GM23338 (cell line): ENCODE data around the gene ZNF653. TPM values are rescaled to one million over a fixed set of nuclear protein-coding genes. Genes with fewer than 3 reads are reported as not detected.

Experiments used
- ATAC-seq: fragments of 200-7000 bp; cut with Tn5 transposase; 3 replicates; pipeline ENCODE4 v1.9.1; 2020
- DNase-seq: peaks from one replicate; pipeline ENCODE4 v3.0.0-alpha.2; 2015; ENCODE audit warnings: low spot score
- H2AFZ ChIP-seq: fragments of 200-600 bp; sonication (generic); 2 replicates; pipeline ENCODE4 v1.8.0; 2016; ENCODE audit warnings: antibody characterized with exemption, mild to moderate bottlenecking, moderate library complexity
- H3F3A ChIP-seq: fragments of 200-600 bp; sonication (generic); replicated peaks from 2 replicates; pipeline ENCODE4 v1.8.0; 2017; ENCODE audit warnings: antibody characterized with exemption, mixed run types, low read depth
- H3K27ac ChIP-seq: fragments of 200-600 bp; sonication (generic); 2 replicates; pipeline ENCODE4 v1.6.1; 2016; ENCODE audit warnings: low read depth
- H3K27me3 ChIP-seq: fragments of 200-600 bp; sonication (generic); 2 replicates; pipeline ENCODE4 v1.8.0; 2016; ENCODE audit warnings: mild to moderate bottlenecking, mixed run types, moderate library complexity; ENCODE audit not compliant: insufficient read depth
- H3K36me3 ChIP-seq: fragments of 200-600 bp; sonication (generic); 2 replicates; pipeline ENCODE4 v1.8.0; 2016; ENCODE audit warnings: mild to moderate bottlenecking; ENCODE audit not compliant: insufficient read depth
- H3K4me1 ChIP-seq: fragments of 200-600 bp; sonication (generic); 2 replicates; pipeline ENCODE4 v1.8.0; 2016; ENCODE audit warnings: mild to moderate bottlenecking, moderate library complexity; ENCODE audit not compliant: insufficient read depth
- H3K4me2 ChIP-seq: fragments of 200-600 bp; sonication (generic); 2 replicates; pipeline ENCODE4 v1.7.1; 2017; ENCODE audit warnings: mixed run types
- H3K4me3 ChIP-seq: fragments of 200-600 bp; sonication (generic); 2 replicates; pipeline ENCODE4 v1.6.1; 2016; ENCODE audit warnings: mixed run types
- H3K79me2 ChIP-seq: fragments of 200-600 bp; sonication (generic); replicated peaks from 2 replicates; pipeline ENCODE4 v1.8.0; 2017; ENCODE audit warnings: mild to moderate bottlenecking; ENCODE audit not compliant: insufficient read depth
- H3K9me2 ChIP-seq: fragments of 200-600 bp; sonication (generic); 2 replicates; pipeline ENCODE4 v1.8.0; 2017; ENCODE audit not compliant: insufficient read depth
- H4K20me1 ChIP-seq: fragments of 200-600 bp; sonication (generic); replicated peaks from 2 replicates; pipeline ENCODE4 v1.8.0; 2017; ENCODE audit warnings: mild to moderate bottlenecking; ENCODE audit not compliant: insufficient read depth
- H3K27ac Mint-ChIP-seq: 2 replicates; pipeline ENCODE4 v1.8.0; 2020; ENCODE audit warnings: inconsistent platforms, mild to moderate bottlenecking, moderate library complexity, mixed read lengths
- H3K27me3 Mint-ChIP-seq: 3 replicates; pipeline ENCODE4 v1.8.0; 2022; ENCODE audit warnings: low read depth, mild to moderate bottlenecking, moderate library complexity, mixed read lengths, inconsistent platforms; ENCODE audit not compliant: insufficient read depth, poor library complexity
- H3K36me3 Mint-ChIP-seq: 3 replicates; pipeline ENCODE4 v1.8.0; 2021; ENCODE audit warnings: low read depth, mild to moderate bottlenecking, inconsistent platforms, moderate library complexity, mixed read lengths
- H3K4me1 Mint-ChIP-seq: 3 replicates; pipeline ENCODE4 v1.8.0; 2020; ENCODE audit warnings: mild to moderate bottlenecking, inconsistent platforms, mixed read lengths
- H3K4me3 Mint-ChIP-seq: 3 replicates; pipeline ENCODE4 v1.8.0; 2021; ENCODE audit warnings: moderate library complexity, mild to moderate bottlenecking, inconsistent platforms, mixed read lengths
- H3K9me3 Mint-ChIP-seq: 3 replicates; pipeline ENCODE4 v1.8.0; 2020; ENCODE audit warnings: moderate library complexity, mild to moderate bottlenecking, inconsistent platforms, mixed read lengths
- CREB1 ChIP-seq: fragments of 250-450 bp; sonication (Bioruptor Pico); IDR thresholded peaks from 2 replicates; pipeline ENCODE4 v1.5.0; 2020; ENCODE audit warnings: low read depth, mild to moderate bottlenecking, moderate library complexity
- EZH2 ChIP-seq: fragments of 200-600 bp; sonication (generic); IDR thresholded peaks from one replicate; pipeline ENCODE4 v1.8.0; 2017; ENCODE audit warnings: antibody characterized with exemption, mild to moderate bottlenecking, low read depth; ENCODE audit not compliant: unreplicated experiment
- EZH2phosphoT487 ChIP-seq: fragments of 200-600 bp; sonication (generic); IDR thresholded peaks from one replicate; pipeline ENCODE4 v1.8.1; 2018; ENCODE audit warnings: antibody characterized with exemption; ENCODE audit not compliant: unreplicated experiment
- JUNB ChIP-seq: IDR thresholded peaks from one replicate; pipeline ENCODE4 v1.6.1; 2016; ENCODE audit warnings: antibody characterized with exemption; ENCODE audit not compliant: unreplicated experiment
- NANOG ChIP-seq: IDR thresholded peaks from 2 replicates; pipeline ENCODE4 v1.6.1; 2016; ENCODE audit warnings: antibody characterized with exemption, borderline replicate concordance
- POLR2AphosphoS5 ChIP-seq: IDR thresholded peaks from 2 replicates; pipeline ENCODE4 v1.6.1; 2016; ENCODE audit warnings: antibody characterized with exemption, low read depth
- STAT1 ChIP-seq: IDR thresholded peaks from one replicate; pipeline ENCODE4 v1.6.1; 2016; ENCODE audit warnings: antibody characterized with exemption; ENCODE audit not compliant: unreplicated experiment
- ZNF114 ChIP-seq: fragments of 250-450 bp; sonication (Bioruptor Pico); IDR thresholded peaks from 2 replicates; pipeline ENCODE4 v1.5.0; 2020; ENCODE audit warnings: mild to moderate bottlenecking, moderate library complexity
- ZNF331 ChIP-seq: fragments of 250-450 bp; sonication (Bioruptor Pico); IDR thresholded peaks from 2 replicates; pipeline ENCODE4 v1.5.0; 2020; ENCODE audit warnings: low read depth, mild to moderate bottlenecking, moderate library complexity
- polyA plus RNA-seq: library from polyadenylated mRNA; unstranded; fragments of >200 nt; fragmentation: Nextera tagmentation; extraction: Ambion mirVana; gene quantifications from 2 replicates; pipeline ENCODE4 v1.2.1, GENCODE V29; 2016
- total RNA-seq: library from RNA; depleted of rRNA; stranded (reverse); fragments of >200 nt; shearing (Covaris generic); gene quantifications from 2 replicates; pipeline ENCODE4 v1.2.3, GENCODE V29; 2014
- TF ChIP-seq, protein P1 (sequence below): IDR thresholded peaks from 2 replicates; pipeline ENCODE4 v1.6.1; 2016; ENCODE audit warnings: antibody characterized with exemption
- TF ChIP-seq, protein P2 (sequence below): IDR thresholded peaks from one replicate; pipeline ENCODE4 v1.6.1; 2018; ENCODE audit warnings: antibody characterized with exemption; ENCODE audit not compliant: unreplicated experiment
- TF ChIP-seq, protein P3 (sequence below): fragments of 250-450 bp; sonication (Bioruptor Pico); IDR thresholded peaks from 2 replicates; pipeline ENCODE4 v1.5.0; 2020; ENCODE audit warnings: mild to moderate bottlenecking, moderate library complexity
- TF ChIP-seq, protein P4 (sequence below), 2 experiments: fragments of 200-600 bp in 1 of 2; sonication (generic) in 1 of 2; conservative IDR thresholded peaks; 2 replicates each; pipeline versions ENCODE4 v1.5.1 to v1.6.1; 2016 to 2017; ENCODE audit warnings: antibody characterized with exemption in 2 of 2, low read depth in 2 of 2, mild to moderate bottlenecking in 2 of 2, moderate library complexity in 1 of 2

The ZNF653 gene
- total and polyA plus RNA-seq, 2 experiments from 2014 or later, result 2.5 to 5.3 TPM

GRCh38 chr19:11461453-11461852 is 44.2 kb downstream of the ZNF653 start:
- H3K4me1 Mint-ChIP-seq, result peaks cover 8% of the 10 kb centered on the region; the same call in 2 of the 3 replicates

More at GRCh38 chr19:11461453-11461852, 44.2 kb downstream of the ZNF653 start:
- H3F3A ChIP-seq, result 0 out of 2 replicates have a peak, but pooled peaks cover 5% of the 10 kb centered on the region
- H3K36me3 Mint-ChIP-seq, result no peaks in the 10 kb centered on the region
- H3K4me1 ChIP-seq, result peaks cover 11% of the 10 kb centered on the region; the same call in 1 of the 2 replicates
- H3K27ac Mint-ChIP-seq, result no peak overlapping the region
- H3K27me3 Mint-ChIP-seq, result peaks cover 1% of the 10 kb centered on the region
- H3K27ac ChIP-seq, result no peak overlapping the region
- no peak overlapping the region for H2AFZ ChIP-seq
- ATAC-seq, result no peak
- no peaks in the 10 kb centered on the region for H3K36me3 ChIP-seq
- TF ChIP-seq, protein P1, sequence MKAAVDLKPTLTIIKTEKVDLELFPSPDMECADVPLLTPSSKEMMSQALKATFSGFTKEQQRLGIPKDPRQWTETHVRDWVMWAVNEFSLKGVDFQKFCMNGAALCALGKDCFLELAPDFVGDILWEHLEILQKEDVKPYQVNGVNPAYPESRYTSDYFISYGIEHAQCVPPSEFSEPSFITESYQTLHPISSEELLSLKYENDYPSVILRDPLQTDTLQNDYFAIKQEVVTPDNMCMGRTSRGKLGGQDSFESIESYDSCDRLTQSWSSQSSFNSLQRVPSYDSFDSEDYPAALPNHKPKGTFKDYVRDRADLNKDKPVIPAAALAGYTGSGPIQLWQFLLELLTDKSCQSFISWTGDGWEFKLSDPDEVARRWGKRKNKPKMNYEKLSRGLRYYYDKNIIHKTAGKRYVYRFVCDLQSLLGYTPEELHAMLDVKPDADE, result no peak
- TF ChIP-seq CREB1 (CRISPR knock-in tag) (no peak), ZNF331 (CRISPR knock-in tag) (no peak), JUNB (no peak), ZNF114 (no peak), STAT1 (no peak), EZH2phosphoT487 (no peak), NANOG (no peak), POLR2AphosphoS5 (no peak), EZH2 (no peak)
- TF ChIP-seq, protein P2, sequence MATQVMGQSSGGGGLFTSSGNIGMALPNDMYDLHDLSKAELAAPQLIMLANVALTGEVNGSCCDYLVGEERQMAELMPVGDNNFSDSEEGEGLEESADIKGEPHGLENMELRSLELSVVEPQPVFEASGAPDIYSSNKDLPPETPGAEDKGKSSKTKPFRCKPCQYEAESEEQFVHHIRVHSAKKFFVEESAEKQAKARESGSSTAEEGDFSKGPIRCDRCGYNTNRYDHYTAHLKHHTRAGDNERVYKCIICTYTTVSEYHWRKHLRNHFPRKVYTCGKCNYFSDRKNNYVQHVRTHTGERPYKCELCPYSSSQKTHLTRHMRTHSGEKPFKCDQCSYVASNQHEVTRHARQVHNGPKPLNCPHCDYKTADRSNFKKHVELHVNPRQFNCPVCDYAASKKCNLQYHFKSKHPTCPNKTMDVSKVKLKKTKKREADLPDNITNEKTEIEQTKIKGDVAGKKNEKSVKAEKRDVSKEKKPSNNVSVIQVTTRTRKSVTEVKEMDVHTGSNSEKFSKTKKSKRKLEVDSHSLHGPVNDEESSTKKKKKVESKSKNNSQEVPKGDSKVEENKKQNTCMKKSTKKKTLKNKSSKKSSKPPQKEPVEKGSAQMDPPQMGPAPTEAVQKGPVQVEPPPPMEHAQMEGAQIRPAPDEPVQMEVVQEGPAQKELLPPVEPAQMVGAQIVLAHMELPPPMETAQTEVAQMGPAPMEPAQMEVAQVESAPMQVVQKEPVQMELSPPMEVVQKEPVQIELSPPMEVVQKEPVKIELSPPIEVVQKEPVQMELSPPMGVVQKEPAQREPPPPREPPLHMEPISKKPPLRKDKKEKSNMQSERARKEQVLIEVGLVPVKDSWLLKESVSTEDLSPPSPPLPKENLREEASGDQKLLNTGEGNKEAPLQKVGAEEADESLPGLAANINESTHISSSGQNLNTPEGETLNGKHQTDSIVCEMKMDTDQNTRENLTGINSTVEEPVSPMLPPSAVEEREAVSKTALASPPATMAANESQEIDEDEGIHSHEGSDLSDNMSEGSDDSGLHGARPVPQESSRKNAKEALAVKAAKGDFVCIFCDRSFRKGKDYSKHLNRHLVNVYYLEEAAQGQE, result no peak
- TF ChIP-seq, protein P3, sequence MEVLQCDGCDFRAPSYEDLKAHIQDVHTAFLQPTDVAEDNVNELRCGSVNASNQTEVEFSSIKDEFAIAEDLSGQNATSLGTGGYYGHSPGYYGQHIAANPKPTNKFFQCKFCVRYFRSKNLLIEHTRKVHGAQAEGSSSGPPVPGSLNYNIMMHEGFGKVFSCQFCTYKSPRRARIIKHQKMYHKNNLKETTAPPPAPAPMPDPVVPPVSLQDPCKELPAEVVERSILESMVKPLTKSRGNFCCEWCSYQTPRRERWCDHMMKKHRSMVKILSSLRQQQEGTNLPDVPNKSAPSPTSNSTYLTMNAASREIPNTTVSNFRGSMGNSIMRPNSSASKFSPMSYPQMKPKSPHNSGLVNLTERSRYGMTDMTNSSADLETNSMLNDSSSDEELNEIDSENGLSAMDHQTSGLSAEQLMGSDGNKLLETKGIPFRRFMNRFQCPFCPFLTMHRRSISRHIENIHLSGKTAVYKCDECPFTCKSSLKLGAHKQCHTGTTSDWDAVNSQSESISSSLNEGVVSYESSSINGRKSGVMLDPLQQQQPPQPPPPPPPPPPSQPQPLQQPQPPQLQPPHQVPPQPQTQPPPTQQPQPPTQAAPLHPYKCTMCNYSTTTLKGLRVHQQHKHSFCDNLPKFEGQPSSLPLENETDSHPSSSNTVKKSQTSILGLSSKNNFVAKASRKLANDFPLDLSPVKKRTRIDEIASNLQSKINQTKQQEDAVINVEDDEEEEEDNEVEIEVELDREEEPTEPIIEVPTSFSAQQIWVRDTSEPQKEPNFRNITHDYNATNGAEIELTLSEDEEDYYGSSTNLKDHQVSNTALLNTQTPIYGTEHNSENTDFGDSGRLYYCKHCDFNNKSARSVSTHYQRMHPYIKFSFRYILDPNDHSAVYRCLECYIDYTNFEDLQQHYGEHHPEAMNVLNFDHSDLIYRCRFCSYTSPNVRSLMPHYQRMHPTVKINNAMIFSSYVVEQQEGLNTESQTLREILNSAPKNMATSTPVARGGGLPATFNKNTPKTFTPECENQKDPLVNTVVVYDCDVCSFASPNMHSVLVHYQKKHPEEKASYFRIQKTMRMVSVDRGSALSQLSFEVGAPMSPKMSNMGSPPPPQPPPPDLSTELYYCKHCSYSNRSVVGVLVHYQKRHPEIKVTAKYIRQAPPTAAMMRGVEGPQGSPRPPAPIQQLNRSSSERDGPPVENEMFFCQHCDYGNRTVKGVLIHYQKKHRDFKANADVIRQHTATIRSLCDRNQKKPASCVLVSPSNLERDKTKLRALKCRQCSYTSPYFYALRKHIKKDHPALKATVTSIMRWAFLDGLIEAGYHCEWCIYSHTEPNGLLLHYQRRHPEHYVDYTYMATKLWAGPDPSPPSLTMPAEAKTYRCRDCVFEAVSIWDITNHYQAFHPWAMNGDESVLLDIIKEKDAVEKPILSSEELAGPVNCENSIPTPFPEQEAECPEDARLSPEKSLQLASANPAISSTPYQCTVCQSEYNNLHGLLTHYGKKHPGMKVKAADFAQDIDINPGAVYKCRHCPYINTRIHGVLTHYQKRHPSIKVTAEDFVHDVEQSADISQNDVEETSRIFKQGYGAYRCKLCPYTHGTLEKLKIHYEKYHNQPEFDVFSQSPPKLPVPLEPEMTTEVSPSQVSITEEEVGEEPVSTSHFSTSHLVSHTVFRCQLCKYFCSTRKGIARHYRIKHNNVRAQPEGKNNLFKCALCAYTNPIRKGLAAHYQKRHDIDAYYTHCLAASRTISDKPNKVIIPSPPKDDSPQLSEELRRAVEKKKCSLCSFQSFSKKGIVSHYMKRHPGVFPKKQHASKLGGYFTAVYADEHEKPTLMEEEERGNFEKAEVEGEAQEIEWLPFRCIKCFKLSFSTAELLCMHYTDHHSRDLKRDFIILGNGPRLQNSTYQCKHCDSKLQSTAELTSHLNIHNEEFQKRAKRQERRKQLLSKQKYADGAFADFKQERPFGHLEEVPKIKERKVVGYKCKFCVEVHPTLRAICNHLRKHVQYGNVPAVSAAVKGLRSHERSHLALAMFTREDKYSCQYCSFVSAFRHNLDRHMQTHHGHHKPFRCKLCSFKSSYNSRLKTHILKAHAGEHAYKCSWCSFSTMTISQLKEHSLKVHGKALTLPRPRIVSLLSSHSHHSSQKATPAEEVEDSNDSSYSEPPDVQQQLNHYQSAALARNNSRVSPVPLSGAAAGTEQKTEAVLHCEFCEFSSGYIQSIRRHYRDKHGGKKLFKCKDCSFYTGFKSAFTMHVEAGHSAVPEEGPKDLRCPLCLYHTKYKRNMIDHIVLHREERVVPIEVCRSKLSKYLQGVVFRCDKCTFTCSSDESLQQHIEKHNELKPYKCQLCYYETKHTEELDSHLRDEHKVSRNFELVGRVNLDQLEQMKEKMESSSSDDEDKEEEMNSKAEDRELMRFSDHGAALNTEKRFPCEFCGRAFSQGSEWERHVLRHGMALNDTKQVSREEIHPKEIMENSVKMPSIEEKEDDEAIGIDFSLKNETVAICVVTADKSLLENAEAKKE, result no peak
- TF ChIP-seq, protein P4, sequence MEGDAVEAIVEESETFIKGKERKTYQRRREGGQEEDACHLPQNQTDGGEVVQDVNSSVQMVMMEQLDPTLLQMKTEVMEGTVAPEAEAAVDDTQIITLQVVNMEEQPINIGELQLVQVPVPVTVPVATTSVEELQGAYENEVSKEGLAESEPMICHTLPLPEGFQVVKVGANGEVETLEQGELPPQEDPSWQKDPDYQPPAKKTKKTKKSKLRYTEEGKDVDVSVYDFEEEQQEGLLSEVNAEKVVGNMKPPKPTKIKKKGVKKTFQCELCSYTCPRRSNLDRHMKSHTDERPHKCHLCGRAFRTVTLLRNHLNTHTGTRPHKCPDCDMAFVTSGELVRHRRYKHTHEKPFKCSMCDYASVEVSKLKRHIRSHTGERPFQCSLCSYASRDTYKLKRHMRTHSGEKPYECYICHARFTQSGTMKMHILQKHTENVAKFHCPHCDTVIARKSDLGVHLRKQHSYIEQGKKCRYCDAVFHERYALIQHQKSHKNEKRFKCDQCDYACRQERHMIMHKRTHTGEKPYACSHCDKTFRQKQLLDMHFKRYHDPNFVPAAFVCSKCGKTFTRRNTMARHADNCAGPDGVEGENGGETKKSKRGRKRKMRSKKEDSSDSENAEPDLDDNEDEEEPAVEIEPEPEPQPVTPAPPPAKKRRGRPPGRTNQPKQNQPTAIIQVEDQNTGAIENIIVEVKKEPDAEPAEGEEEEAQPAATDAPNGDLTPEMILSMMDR (conservative IDR thresholded peaks at IDR 0.05; ENCODE audit: low read depth in 2 of 2), result no peak
- H3K9me2 ChIP-seq, result no peaks in the 10 kb centered on the region
- no peaks in the 10 kb centered on the region for H4K20me1 ChIP-seq
- no peak overlapping the region for H3K4me2 ChIP-seq
- no peak for DNase-seq
- no peaks in the 10 kb centered on the region for H3K9me3 Mint-ChIP-seq
- no peak overlapping the region for H3K4me3 ChIP-seq
- no peak overlapping the region for H3K4me3 Mint-ChIP-seq
- H3K79me2 ChIP-seq, result no peaks in the 10 kb centered on the region
- H3K27me3 ChIP-seq, result no peaks in the 10 kb centered on the region
